Neuron (in vitro differentiated cells): Measurements from ENCODE around the gene BACH2.

Experiments used
- H2AFZ ChIP-seq: one replicate; pipeline ENCODE4 v1.6.1; 2013; ENCODE audit warnings: low read depth, mild to moderate bottlenecking, inconsistent platforms, low read length, moderate library complexity
- H3K27me3 ChIP-seq: one replicate; pipeline ENCODE4 v1.6.1; 2013; ENCODE audit warnings: low read length; ENCODE audit not compliant: insufficient read depth
- H3K36me3 ChIP-seq: one replicate; pipeline ENCODE4 v1.6.1; 2013; ENCODE audit warnings: low read length; ENCODE audit not compliant: insufficient read depth
- H3K4me1 ChIP-seq: one replicate; pipeline ENCODE4 v1.6.1; 2013; ENCODE audit warnings: low read length; ENCODE audit not compliant: insufficient read depth
- H3K4me3 ChIP-seq: 2 replicates; pipeline ENCODE4 v1.5.1; 2013; ENCODE audit warnings: mild to moderate bottlenecking, low read length, moderate library complexity
- H3K9me3 ChIP-seq: one replicate; pipeline ENCODE4 v1.6.1; 2013; ENCODE audit warnings: low read length

BACH2 gene

DNA sequence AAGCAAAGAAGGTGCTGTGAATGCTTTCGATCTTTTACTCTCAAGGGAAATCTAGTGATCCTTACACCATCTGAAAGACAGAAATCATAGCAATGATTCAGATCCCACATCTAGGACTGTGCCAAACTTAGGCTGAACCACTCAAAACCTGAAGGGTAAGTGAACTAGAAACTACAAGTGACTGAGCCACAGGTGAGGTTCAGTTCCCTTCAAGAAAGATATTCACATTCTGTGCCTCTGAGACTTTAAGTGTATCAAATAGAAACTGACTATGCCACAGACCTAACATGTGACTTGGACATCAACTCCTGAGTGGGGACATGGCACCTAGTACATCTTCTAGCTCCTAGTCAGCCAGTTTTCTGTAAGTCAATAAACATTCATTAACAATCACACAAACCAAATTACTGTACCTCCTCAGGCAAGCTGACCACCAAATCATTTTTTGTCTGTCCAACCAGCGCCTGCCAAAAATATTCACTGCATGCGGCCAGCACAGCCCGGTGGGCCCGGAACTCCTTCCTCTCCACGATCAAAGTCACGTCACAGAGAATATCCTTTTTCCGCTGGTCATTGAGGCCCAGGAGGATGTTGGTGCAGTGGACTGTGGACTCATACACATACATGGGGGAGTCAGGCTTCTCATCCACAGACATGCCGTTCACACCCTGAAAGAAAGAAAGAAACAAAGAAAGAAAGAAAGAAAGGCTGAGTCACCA, 288.3 kb downstream of the BACH2 start:
- H3K27me3 ChIP-seq: no peaks in the 10 kb centered on the region
- H3K9me3 ChIP-seq: peaks cover 4% of the 10 kb centered on the region
- H2AFZ ChIP-seq: no peak overlapping the region
- peaks cover 13% of the 10 kb centered on the region for H3K4me1 ChIP-seq
- H3K4me3 ChIP-seq: no peak overlapping the region
- H3K36me3 ChIP-seq: peaks cover 18% of the 10 kb centered on the region

DNA sequence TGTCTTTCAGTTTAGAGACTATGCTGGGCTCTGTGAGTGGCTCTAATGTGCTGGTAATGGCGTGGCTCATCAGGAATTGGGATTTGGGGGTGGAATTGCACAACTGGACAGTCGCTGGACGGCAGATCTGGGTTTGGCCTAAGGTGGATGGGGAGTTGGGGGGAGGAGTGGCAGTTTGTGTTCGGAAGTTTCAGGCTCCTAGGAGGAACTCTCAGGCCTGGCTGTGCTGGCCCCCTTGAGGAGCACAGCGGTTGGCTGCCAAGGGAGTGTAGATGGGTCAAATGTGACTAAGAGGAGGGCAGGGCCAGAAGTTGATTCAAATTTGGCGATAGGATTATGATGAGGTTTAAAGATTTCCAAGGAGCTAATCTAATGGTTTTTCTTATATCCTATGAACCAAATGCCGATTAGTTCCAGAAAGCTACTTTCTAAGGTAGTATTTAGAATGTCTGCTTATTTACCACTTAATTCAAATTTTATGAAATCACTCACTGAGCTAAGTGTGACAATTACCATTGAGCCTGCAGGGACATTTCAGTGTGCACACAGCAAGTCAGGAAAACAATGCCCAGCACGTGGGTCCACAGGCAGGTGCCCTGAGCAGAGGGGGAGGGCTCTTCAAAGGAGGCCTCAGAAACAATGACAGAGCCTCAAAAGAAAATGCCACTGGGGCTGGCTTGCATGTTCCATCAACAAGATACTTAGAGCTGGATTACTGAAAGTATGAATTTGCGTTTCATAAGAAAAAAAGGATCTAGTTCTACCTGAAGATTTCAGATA, 291.4 kb downstream of the BACH2 start:
- Histone ChIP-seq H3K27me3 (no peaks in the 10 kb centered on the region), H3K4me3 (no peak overlapping the region), H3K4me1 (peaks cover 13% of the 10 kb centered on the region), H2AFZ (no peak overlapping the region), H3K36me3 (peaks cover 18% of the 10 kb centered on the region), H3K9me3 (peaks cover 7% of the 10 kb centered on the region)

DNA sequence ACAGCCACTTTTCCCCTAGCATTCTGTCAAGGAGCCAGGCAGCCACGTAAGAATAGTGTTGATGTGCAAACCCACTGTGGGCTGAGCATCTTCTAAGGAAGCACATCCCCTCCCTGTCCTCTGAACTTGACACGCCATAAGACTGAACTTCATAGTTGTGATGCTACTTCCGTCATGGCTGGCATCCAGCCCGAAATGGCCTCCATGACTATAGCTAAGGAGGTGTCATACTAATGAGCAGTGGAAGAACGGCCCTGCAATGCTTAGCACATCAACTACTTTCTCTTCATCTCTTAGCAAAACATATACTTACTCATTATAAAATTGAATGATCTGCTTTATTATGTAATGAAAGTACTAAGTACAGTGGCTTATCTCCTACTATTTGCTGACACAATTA, 292.1 kb downstream of the BACH2 start:
- Histone ChIP-seq H2AFZ (no peak overlapping the region), H3K36me3 (peaks cover 18% of the 10 kb centered on the region), H3K27me3 (no peaks in the 10 kb centered on the region), H3K4me1 (peaks cover 13% of the 10 kb centered on the region), H3K4me3 (no peak overlapping the region), H3K9me3 (peaks cover 7% of the 10 kb centered on the region)

DNA sequence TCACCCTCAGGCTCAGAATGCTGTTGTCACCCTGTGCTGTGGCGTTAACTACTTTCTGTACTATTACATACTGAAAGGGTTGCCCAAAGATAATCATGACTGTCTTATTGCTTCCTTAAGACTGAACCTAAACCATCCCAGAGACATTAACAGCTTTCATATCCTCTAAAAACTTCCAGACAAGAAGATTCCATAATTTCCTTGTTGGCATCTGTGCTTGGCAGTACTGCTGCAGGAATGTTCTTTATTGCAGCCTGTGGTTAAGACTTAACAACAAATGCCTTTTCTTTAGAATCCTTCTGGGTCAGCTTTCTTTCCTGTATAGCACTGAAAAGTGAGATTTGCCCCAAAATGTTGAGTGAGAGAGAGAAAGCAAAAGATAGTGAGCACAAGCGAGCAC, 292.7 kb downstream of the BACH2 start:
- Histone ChIP-seq H3K4me1 (peaks cover 9% of the 10 kb centered on the region), H2AFZ (no peak overlapping the region), H3K27me3 (no peaks in the 10 kb centered on the region), H3K36me3 (peaks cover 18% of the 10 kb centered on the region), H3K4me3 (no peak overlapping the region), H3K9me3 (peaks cover 7% of the 10 kb centered on the region)

DNA sequence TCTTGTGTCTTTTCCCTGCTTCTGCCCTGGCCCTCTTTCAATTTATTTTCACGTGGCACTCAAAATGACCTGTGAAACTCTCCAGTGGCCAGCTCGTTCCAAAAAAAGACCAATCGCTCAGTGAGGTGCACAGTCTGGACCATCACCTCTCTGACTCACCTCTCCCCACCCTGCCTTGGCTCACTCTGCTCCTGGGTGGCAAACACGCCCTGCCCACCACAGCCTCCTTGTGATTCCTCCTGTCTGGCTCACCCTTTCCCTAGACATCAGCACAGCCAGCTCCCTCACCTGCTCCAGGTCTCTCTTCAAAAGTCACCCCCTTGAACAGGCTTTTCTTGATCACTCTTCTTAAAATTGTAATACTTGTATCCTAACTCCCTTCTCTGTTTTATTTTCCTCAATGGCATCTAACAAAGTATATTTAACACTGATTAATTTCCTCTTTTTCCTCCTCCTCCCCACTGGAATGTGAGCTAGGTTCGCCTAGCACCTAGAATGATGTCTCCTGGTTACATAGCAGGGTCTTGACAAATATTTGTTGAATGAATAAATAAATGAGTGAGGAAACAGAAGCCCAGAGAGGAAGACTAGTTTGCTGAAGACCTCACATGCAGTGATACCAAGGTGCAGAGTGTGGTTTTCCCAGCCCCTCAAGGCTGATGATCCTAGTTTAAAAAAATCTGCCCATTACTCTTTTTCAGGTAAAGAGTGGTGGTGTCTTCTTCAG, 293.4 kb downstream of the BACH2 start:
- peaks cover 10% of the 10 kb centered on the region for H3K4me1 ChIP-seq
- H3K36me3 ChIP-seq: peaks cover 16% of the 10 kb centered on the region
- H2AFZ ChIP-seq: no peak overlapping the region
- no peak overlapping the region for H3K4me3 ChIP-seq
- no peaks in the 10 kb centered on the region for H3K27me3 ChIP-seq
- peaks cover 6% of the 10 kb centered on the region for H3K9me3 ChIP-seq

DNA sequence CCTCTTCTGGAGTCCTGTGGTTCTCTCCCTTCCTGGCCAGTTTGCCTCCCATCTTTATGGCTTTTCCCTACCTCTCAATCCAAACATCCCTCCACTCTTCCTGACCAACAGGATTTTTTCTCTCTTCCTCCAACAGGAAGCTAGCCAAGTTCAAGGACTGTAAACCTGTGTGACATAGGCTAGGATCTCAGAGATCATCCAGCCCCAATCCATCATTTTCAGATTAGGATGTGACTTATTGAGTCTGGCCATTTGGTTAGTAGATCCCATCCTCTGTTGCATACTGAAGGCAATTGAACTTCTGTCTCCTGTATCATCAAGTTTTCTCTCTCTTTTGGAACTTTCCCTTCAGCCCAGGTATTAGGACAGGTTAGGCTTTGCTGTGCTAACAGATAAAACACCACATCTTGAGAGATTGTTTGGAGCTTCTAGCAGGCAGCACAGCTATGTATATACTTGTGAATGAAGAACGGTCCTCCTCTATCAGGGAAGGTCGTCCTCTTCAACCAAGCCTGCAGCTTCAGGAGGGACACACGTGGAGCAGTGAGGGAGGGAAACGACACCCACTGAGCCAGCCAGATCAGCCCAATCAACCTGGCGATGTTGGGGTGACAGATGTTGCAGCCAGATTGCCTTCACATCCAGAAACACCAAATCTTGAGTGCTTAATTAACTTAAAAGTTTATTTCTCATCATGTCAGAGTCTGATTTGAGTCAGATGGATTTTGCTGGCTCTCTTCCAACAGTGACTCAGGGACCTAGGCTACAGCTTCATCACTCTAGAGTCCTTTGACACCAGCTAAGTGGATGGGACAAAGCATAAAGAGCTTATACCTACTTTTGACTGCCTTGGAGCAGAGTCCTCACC, 295.5 kb downstream of the BACH2 start:
- H3K4me3 ChIP-seq: no peak overlapping the region
- H3K27me3 ChIP-seq: no peaks in the 10 kb centered on the region
- peaks cover 10% of the 10 kb centered on the region for H3K36me3 ChIP-seq
- no peak overlapping the region for H2AFZ ChIP-seq
- H3K4me1 ChIP-seq: peaks cover 13% of the 10 kb centered on the region
- peaks cover 4% of the 10 kb centered on the region for H3K9me3 ChIP-seq

DNA sequence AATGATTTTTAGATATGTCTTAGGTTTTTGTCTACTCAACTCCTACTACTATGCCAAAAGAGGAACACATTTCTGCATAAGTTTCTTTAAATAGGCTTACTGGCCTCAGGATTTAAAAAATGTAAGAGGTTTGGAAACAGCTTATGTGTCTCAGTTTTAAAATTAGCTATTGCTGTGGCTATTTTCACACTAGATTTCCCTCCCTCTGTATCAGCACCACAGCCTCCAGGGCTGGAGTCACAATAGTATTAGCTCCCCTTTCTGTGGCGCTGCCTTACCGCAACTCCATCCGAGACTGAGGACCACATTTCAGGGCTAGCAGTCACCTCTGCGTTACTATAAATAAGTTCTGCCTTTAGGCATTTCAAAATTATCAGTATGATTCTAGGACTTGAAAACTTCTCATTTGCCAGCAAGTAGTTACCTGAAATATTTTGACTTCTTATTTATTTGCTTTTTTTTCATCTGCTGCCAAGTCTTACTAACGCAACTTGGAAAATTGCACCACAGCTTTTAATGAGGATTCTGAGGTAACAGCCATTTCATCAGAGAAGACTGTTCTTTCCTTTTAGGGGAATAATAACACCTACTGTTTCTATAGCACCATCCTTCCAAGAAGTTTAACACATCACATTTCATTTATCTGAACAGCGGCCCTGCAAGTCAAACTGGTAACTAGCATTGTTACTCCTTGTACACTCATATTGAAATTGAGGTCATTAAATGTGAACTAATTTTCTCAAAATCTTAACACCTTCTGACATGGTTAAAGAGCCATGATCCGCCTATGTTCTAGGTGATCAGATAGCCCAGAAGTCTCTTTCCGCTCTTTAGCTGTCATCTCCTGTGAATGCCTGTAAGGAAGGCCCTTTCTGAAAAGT, 296.5 kb downstream of the BACH2 start:
- Histone ChIP-seq H3K4me1 (peaks cover 7% of the 10 kb centered on the region), H3K27me3 (no peaks in the 10 kb centered on the region), H3K9me3 (peaks cover 5% of the 10 kb centered on the region), H3K4me3 (no peak overlapping the region), H3K36me3 (peaks cover 13% of the 10 kb centered on the region), H2AFZ (no peak overlapping the region)

DNA sequence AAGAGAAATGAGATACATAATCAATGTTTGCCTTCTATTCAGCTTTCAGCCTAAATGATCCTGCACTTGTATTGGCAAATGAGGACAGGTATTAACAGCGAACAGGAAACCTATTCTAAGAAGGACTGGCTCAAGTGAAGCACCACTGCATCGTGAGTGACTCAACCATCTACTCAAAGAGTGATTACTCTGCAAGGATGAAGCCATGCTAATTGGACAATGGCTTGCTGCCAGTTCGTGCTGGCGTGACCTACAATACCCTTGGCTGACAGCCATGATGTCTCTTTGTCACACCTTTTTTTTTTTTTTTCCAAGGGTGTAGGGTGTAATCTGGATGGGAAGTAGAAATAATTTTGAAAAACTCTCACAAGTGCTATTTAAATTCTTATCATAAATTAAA, 297.5 kb downstream of the BACH2 start:
- Histone ChIP-seq H3K4me3 (no peak overlapping the region), H3K27me3 (no peaks in the 10 kb centered on the region), H3K9me3 (peaks cover 5% of the 10 kb centered on the region), H3K4me1 (peaks cover 4% of the 10 kb centered on the region), H2AFZ (no peak overlapping the region), H3K36me3 (peaks cover 13% of the 10 kb centered on the region)

DNA sequence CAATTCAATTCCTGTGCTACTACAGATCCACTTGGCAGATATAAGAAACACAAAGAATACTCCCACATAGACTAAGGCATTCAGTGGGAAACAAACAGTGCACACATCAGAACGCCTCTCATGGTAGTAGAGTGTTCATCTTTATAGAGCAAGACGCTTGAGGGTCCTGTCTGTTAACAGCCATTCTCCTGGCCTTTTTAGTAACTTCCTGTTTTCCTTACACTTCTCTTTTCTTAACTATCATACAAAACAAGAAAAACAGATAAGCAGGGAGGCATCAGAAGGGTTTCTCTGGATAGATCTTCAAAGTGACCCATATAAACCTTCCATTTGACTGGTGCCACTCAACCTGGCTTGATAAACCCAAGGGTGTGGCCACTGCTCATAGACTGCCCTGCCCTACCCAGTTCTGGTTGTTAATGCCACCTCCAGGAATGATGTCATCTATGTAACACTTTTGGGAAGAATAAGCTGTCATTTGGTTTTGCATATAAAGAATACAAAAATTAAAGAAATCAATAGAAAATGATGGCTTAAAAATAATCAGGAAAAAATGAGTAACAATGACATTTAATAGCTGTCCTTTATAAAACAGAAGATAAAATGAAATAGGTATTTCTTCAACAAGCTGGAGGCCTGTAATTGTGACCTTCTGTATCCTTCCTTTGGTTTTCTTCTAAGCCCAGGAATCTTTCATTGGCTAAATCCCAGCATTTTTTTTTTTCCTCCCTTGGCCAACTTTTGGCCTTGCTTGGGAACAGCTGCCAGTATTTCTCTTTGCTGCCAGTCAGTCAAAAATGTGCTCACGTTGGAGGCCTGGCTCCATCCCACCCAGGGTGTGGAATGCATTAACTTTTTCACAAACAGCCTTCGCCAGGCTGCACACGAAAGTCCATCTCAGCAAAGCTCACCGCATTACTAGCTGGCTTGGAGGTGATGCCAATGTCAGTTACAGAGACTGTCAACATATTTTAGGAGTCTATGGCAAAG, 298.9 kb downstream of the BACH2 start:
- Histone ChIP-seq H3K4me1 (peaks cover 4% of the 10 kb centered on the region), H3K9me3 (peaks cover 2% of the 10 kb centered on the region), H2AFZ (no peak overlapping the region), H3K4me3 (no peak overlapping the region), H3K36me3 (peaks cover 9% of the 10 kb centered on the region), H3K27me3 (no peaks in the 10 kb centered on the region)

DNA sequence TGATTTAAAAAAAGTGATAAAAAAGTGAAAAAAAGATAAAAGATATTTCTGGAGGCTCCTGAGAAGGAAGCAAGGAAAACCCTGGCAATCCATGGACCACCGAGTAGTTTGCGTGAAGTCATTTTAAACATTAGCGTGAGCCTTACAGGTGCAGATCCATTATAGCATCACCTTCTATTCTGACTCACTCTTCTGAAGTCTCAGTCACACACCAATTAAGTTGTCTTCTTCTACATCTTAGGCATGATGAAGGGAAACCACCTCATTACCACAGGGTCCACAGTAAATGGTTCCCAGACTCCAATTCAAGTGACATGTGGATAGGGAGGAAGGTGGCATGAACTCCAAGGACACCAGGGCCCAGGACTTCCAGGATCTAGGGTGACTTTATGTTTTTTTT, 303.2 kb downstream of the BACH2 start:
- Histone ChIP-seq H2AFZ (no peak overlapping the region), H3K27me3 (no peaks in the 10 kb centered on the region), H3K36me3 (peaks cover 9% of the 10 kb centered on the region), H3K4me1 (peaks cover 12% of the 10 kb centered on the region), H3K4me3 (no peak overlapping the region), H3K9me3 (peaks cover 2% of the 10 kb centered on the region)

DNA sequence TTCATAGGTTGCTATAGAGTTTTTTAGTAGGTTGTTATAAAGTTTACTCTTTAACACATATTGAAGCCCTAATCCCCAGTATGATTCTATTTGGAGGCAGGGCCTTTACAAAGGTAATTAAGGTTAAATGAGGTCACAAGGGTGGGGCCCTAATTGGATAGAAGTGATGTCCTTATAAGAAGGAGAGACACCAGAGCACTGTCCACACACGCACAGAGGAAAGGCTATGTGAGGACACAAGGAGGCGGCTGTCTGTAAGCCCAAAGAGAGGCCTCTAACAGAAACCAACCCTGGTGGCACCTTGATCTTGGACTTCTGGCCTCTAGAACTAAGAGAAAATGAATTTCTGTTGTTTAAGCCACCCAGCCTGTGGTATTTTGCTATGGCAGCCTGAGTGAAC, 303.8 kb downstream of the BACH2 start:
- Histone ChIP-seq H3K27me3 (no peaks in the 10 kb centered on the region), H2AFZ (no peak overlapping the region), H3K4me3 (no peak overlapping the region), H3K4me1 (peaks cover 8% of the 10 kb centered on the region), H3K36me3 (peaks cover 9% of the 10 kb centered on the region), H3K9me3 (peaks cover 2% of the 10 kb centered on the region)
